ENCODE data around the gene EGFLAM. TPM values are rescaled to one million over a fixed set of nuclear protein-coding genes. Genes with fewer than 3 reads are reported as not detected.

The EGFLAM gene
- total RNA-seq, 1 experiment from 2014 or later, result 0.33 TPM

DNA sequence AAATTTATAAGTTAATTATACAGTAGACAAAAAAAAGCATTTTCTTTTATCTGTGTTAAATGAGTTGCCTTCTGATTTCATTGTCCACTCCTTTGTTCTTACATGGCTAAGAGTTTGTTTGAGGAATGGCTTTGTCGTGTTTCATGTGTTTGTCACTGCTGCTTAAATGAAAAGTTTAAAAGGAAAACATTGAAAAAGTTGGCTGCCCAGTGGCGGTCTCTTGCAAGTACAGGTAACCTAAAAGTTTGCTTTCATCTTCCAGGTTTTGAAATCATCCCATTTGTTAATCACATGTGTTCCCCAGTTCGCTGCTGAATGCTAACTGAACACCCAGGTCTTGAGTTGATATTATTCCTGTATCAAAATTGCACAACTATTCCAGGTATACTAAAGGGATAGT, 33.9 kb downstream of the EGFLAM start:
- H3K9me3 Mint-ChIP-seq, result no peaks in the 10 kb centered on the region
- H2BK15ac ChIP-seq (ENCODE audit: low read depth, low read length), result no peak overlapping the region
- H3K4me3 Mint-ChIP-seq, result no peak overlapping the region
- no peak overlapping the region for H2BK120ac ChIP-seq (ENCODE audit: low read depth, low read length, poor library complexity, severe bottlenecking)
- no peak overlapping the region for H3K23ac ChIP-seq (ENCODE audit: insufficient read length, low read depth, low read length)
- no peak overlapping the region for H3K9ac ChIP-seq (ENCODE audit: extremely low read depth, insufficient read length, low read length)
- H3T11ph ChIP-seq (ENCODE audit: low read length), result no peak overlapping the region
- no peak overlapping the region for H3K18ac ChIP-seq (ENCODE audit: insufficient read length, low read depth, low read length)
- no peak overlapping the region for H4K5ac ChIP-seq (ENCODE audit: insufficient read length, low read depth, low read length)
- H3K14ac ChIP-seq (ENCODE audit: insufficient read depth, low read length), result no peak overlapping the region
- peaks cover 3% of the 10 kb centered on the region; the same call in 1 of the 2 replicates for H3K27me3 Mint-ChIP-seq (ENCODE audit: low read depth)
- H3K4me1 Mint-ChIP-seq, result peaks cover 5 to 8% of the 10 kb centered on the region in 2 experiments; a peak in 3 of 4 replicates
- no peak overlapping the region for H3K27ac ChIP-seq (ENCODE audit: insufficient read length, low read depth, low read length)
- H3K79me2 ChIP-seq (ENCODE audit: insufficient read depth, low read length), result no peaks in the 10 kb centered on the region
- H3K56ac ChIP-seq (ENCODE audit: insufficient read length, low read depth, low read length), result no peak overlapping the region
- no peaks in the 10 kb centered on the region for H3K36me3 Mint-ChIP-seq (ENCODE audit: insufficient read depth in 1 of 3, low read depth in 3 of 3)
- H2BK20ac ChIP-seq (ENCODE audit: low read depth, low read length, poor library complexity, severe bottlenecking), result no peak overlapping the region
- H3K27me3 ChIP-seq (ENCODE audit: insufficient read depth, low read length), result no peaks in the 10 kb centered on the region
- no peaks in the 10 kb centered on the region; the same call in 1 of the 2 replicates for H3K4me1 ChIP-seq (ENCODE audit: insufficient read depth, low read length)
- H2AK5ac ChIP-seq (ENCODE audit: insufficient read length, low read length), result no peak overlapping the region
- TF ChIP-seq, protein P1, sequence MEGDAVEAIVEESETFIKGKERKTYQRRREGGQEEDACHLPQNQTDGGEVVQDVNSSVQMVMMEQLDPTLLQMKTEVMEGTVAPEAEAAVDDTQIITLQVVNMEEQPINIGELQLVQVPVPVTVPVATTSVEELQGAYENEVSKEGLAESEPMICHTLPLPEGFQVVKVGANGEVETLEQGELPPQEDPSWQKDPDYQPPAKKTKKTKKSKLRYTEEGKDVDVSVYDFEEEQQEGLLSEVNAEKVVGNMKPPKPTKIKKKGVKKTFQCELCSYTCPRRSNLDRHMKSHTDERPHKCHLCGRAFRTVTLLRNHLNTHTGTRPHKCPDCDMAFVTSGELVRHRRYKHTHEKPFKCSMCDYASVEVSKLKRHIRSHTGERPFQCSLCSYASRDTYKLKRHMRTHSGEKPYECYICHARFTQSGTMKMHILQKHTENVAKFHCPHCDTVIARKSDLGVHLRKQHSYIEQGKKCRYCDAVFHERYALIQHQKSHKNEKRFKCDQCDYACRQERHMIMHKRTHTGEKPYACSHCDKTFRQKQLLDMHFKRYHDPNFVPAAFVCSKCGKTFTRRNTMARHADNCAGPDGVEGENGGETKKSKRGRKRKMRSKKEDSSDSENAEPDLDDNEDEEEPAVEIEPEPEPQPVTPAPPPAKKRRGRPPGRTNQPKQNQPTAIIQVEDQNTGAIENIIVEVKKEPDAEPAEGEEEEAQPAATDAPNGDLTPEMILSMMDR (conservative IDR thresholded peaks at IDR 0.05), result no peak; the same call in 2 of the 3 replicates
- no peaks in the 10 kb centered on the region for H3K23me2 ChIP-seq (ENCODE audit: insufficient read length, low read depth, low read length, poor library complexity, severe bottlenecking)
- no peak overlapping the region for H4K91ac ChIP-seq (ENCODE audit: insufficient read length, low read depth, low read length)
- H3K9me3 ChIP-seq (ENCODE audit: control insufficient read depth, low read depth, low read length), result no peaks in the 10 kb centered on the region
- DNase-seq, result no peak
- H3K79me1 ChIP-seq (ENCODE audit: insufficient read depth, low read depth, low read length, poor library complexity, severe bottlenecking), result no peaks in the 10 kb centered on the region
- H2BK12ac ChIP-seq (ENCODE audit: insufficient read length, low read depth, low read length), result no peak overlapping the region
- H2AFZ ChIP-seq (ENCODE audit: low read length), result no peak overlapping the region
- no peaks in the 10 kb centered on the region for H4K20me1 ChIP-seq (ENCODE audit: control insufficient read depth, insufficient read depth, insufficient read length)
- WGBS (ENCODE audit: extremely low coverage, insufficient read length, low lambda C conversion rate), result no CpG with 5 or more reads among the region's 3 CpGs
- H2BK5ac ChIP-seq (ENCODE audit: insufficient read length, low read length), result no peak overlapping the region
- H3K4ac ChIP-seq (ENCODE audit: low read depth, low read length), result no peak overlapping the region
- no peak overlapping the region for H4K8ac ChIP-seq (replicated peaks; ENCODE audit: insufficient read length, low read depth, low read length)
- H3K27ac Mint-ChIP-seq, result no peak overlapping the region
- H3K4me2 ChIP-seq (ENCODE audit: insufficient read depth, insufficient read length, low read length), result no peak overlapping the region
